CD4-positive, alpha-beta memory T cell (primary cell): ENCODE results near the gene BEST1. TPM values are rescaled to one million over a fixed set of nuclear protein-coding genes. Genes with fewer than 3 reads are reported as not detected.

ENCODE experiments used
- CTCF ChIA-PET: fragments of 350-600 bp; sonication (Branson Sonifier 250); formaldehyde crosslinking; loops from one replicate; lab custom pipeline; 2021; ENCODE audit warnings: inconsistent platforms; ENCODE audit not compliant: partially characterized antibody; lab: Charles Lee
- POLR2A ChIA-PET: fragments of 350-600 bp; sonication (Branson Sonifier 250); formaldehyde crosslinking; loops from one replicate; lab custom pipeline; 2021; ENCODE audit not compliant: partially characterized antibody; lab: Charles Lee
- DNase-seq, 5 donors: peaks; one replicate each; pipeline versions ENCODE4 v3.0.0 to v3.0.0-alpha.2; 2020 to 2022; ENCODE audit warnings: mixed read lengths in 1 of 5
- H3K27ac ChIP-seq: one replicate; pipeline ENCODE4 v1.7.0; 2013; ENCODE audit warnings: low read depth, low read length
- H3K27me3 ChIP-seq: 2 replicates; pipeline ENCODE4 v1.7.0; 2013; ENCODE audit warnings: mild to moderate bottlenecking, low read length, moderate library complexity; ENCODE audit not compliant: insufficient read depth
- H3K36me3 ChIP-seq: 2 replicates; pipeline ENCODE4 v1.7.0; 2013; ENCODE audit warnings: mild to moderate bottlenecking, low read length, moderate library complexity; ENCODE audit not compliant: insufficient read depth
- H3K4me1 ChIP-seq: 2 replicates; pipeline ENCODE4 v1.7.0; 2013; ENCODE audit warnings: mild to moderate bottlenecking, low read length, moderate library complexity; ENCODE audit not compliant: insufficient read depth
- H3K4me3 ChIP-seq, 2 donors: one replicate each; pipeline ENCODE4 v1.7.0; 2013; ENCODE audit warnings: low read length in 2 of 2, mild to moderate bottlenecking in 1 of 2
- H3K9me3 ChIP-seq, 2 donors: one replicate each; pipeline ENCODE4 v1.7.0; 2013; ENCODE audit warnings: low read length in 2 of 2, control low read depth in 1 of 2; ENCODE audit not compliant: control insufficient read depth in 1 of 2
- H3K27ac Mint-ChIP-seq, 7 donors: one replicate each; pipeline ENCODE4 v1.8.0; 2020 to 2021; ENCODE audit warnings: mixed read lengths in 7 of 7, mild to moderate bottlenecking in 6 of 7, inconsistent platforms in 3 of 7, moderate library complexity in 3 of 7
- H3K27me3 Mint-ChIP-seq, 2 donors: one replicate each; pipeline ENCODE4 v1.8.0; 2020 to 2021; ENCODE audit warnings: mixed read lengths in 2 of 2
- H3K36me3 Mint-ChIP-seq, 2 donors: one replicate each; pipeline ENCODE4 v1.8.0; 2020 to 2021; ENCODE audit warnings: mixed read lengths in 2 of 2, inconsistent platforms in 1 of 2, mild to moderate bottlenecking in 1 of 2
- H3K4me1 Mint-ChIP-seq, 4 donors: one replicate each; pipeline ENCODE4 v1.8.0; 2020 to 2021; ENCODE audit warnings: mixed read lengths in 4 of 4, mild to moderate bottlenecking in 1 of 4
- H3K4me3 Mint-ChIP-seq, 8 donors: one replicate each; pipeline ENCODE4 v1.8.0; 2020 to 2021; ENCODE audit warnings: mixed read lengths in 8 of 8, mild to moderate bottlenecking in 7 of 8, moderate library complexity in 6 of 8, inconsistent platforms in 3 of 8
- H3K9me3 Mint-ChIP-seq, 8 donors: one replicate each; pipeline ENCODE4 v1.8.0; 2020 to 2021; ENCODE audit warnings: mixed read lengths in 8 of 8, mild to moderate bottlenecking in 5 of 8, inconsistent platforms in 3 of 8, moderate library complexity in 1 of 8
- intact Hi-C: fragments of 100-400 bp; cut with micrococcal nuclease; formaldehyde crosslinking; loops from one replicate; pipeline ENCODE4 v1.15.1; 2023
- polyA plus RNA-seq, 2 donors: library from polyadenylated mRNA; unstranded; fragments of 300-500 nt; fragmentation: Illumina TruSeq; gene quantifications; one replicate each; pipeline ENCODE4 v1.2.3, GENCODE V29; 2021
- total RNA-seq, 2 experiments: library from RNA; stranded (reverse); gene quantifications; one replicate each; pipeline ENCODE4 v1.2.3, GENCODE V29; 2021

Gene BEST1
- total and polyA plus RNA-seq, 4 experiments from 2014 or later = 0.26 to 1.3 (median 0.89) TPM

- CTCF ChIA-PET = interaction anchor here (4.2 kb wide), 1 partner anchor 12 kb away, joined by 31 read pairs; no protein-coding TSS in a partner anchor
Observed at GRCh38 chr11:61911128-61911700, 38.9 kb upstream of the BEST1 start.

GRCh38 chr11:61911701-61912529, 38.2 kb upstream of the BEST1 start:
- H3K9me3 Mint-ChIP-seq = no peaks in the 10 kb centered on the region
- Histone ChIP-seq H3K27me3 (no peaks in the 10 kb centered on the region), H3K27ac (no peak overlapping the region), H3K9me3 (no peaks in the 10 kb centered on the region), H3K4me1 (no peaks in the 10 kb centered on the region), H3K4me3 (no peak overlapping the region), H3K36me3 (no peaks in the 10 kb centered on the region)
- no peak overlapping the region for H3K27ac Mint-ChIP-seq
- no peak overlapping the region for H3K4me3 Mint-ChIP-seq
- no peak for DNase-seq
- H3K27me3 Mint-ChIP-seq = peaks cover 10 to 29% of the 10 kb centered on the region in 2 donors
- intact Hi-C loops = no loop called here
- ChIA-PET CTCF (no interaction called here), POLR2A (no interaction called here)
- peaks cover 0 to 5% (median 0%) of the 10 kb centered on the region in 4 donors for H3K4me1 Mint-ChIP-seq
- H3K36me3 Mint-ChIP-seq = no peaks in the 10 kb centered on the region

More at GRCh38 chr11:61911128-61911700, 38.9 kb upstream of the BEST1 start:
- Mint-ChIP-seq H3K27me3 (peaks cover 6 to 25% of the 10 kb centered on the region in 2 donors), H3K4me1 (no peaks in the 10 kb centered on the region), H3K36me3 (no peaks in the 10 kb centered on the region), H3K4me3 (no peak overlapping the region), H3K9me3 (no peaks in the 10 kb centered on the region), H3K27ac (no peak overlapping the region)
- no peak overlapping the region for H3K4me3 ChIP-seq
- H3K27ac ChIP-seq = no peak overlapping the region
- H3K9me3 ChIP-seq = no peaks in the 10 kb centered on the region
- DNase-seq = no peak
- H3K27me3 ChIP-seq = no peaks in the 10 kb centered on the region
- intact Hi-C loops = no loop called here
- POLR2A ChIA-PET = no interaction called here
- no peaks in the 10 kb centered on the region for H3K4me1 ChIP-seq
- H3K36me3 ChIP-seq = no peaks in the 10 kb centered on the region

GRCh38 chr11:61912530-61912898, 37.6 kb upstream of the BEST1 start:
- DNase-seq = no peak
- Mint-ChIP-seq H3K4me1 (peaks cover 0 to 5% (median under 1%) of the 10 kb centered on the region in 4 donors), H3K27ac (peak overlapping the region in 1 of 7 donors; percentile 10), H3K36me3 (no peaks in the 10 kb centered on the region), H3K9me3 (no peaks in the 10 kb centered on the region), H3K27me3 (peaks cover 10 to 29% of the 10 kb centered on the region in 2 donors), H3K4me3 (no peak overlapping the region)
- Histone ChIP-seq H3K36me3 (no peaks in the 10 kb centered on the region), H3K27me3 (no peaks in the 10 kb centered on the region), H3K9me3 (no peaks in the 10 kb centered on the region), H3K4me3 (no peak overlapping the region), H3K27ac (no peak overlapping the region), H3K4me1 (no peaks in the 10 kb centered on the region)
- POLR2A ChIA-PET = no interaction called here
- intact Hi-C loops = no loop called here
- CTCF ChIA-PET = no interaction called here

- peaks cover 4% of the 10 kb centered on the region for H3K27me3 ChIP-seq
- ChIA-PET CTCF (interaction anchor here (3.6 kb wide), 1 partner anchor 169 kb away, joined by 11 read pairs; no protein-coding TSS in a partner anchor), POLR2A (no interaction called here)
- H3K27ac ChIP-seq = no peak overlapping the region
- peaks cover 3 to 10% (median 6%) of the 10 kb centered on the region in 4 donors for H3K4me1 Mint-ChIP-seq
- peak overlapping the region in 1 of 7 donors; percentile 53 for H3K27ac Mint-ChIP-seq
- H3K4me3 Mint-ChIP-seq = no peak overlapping the region
- H3K9me3 ChIP-seq = no peaks in the 10 kb centered on the region
- no peak overlapping the region for H3K4me3 ChIP-seq
- no peaks in the 10 kb centered on the region for H3K36me3 ChIP-seq
- DNase-seq = no peak
- H3K27me3 Mint-ChIP-seq = peaks cover 16 to 35% of the 10 kb centered on the region in 2 donors
- H3K36me3 Mint-ChIP-seq = no peaks in the 10 kb centered on the region
- intact Hi-C loops = no loop called here
- no peaks in the 10 kb centered on the region for H3K4me1 ChIP-seq
- no peaks in the 10 kb centered on the region for H3K9me3 Mint-ChIP-seq
Observed at GRCh38 chr11:61912991-61913698, 37.0 kb upstream of the BEST1 start.

- H3K27ac ChIP-seq = no peak overlapping the region
- Mint-ChIP-seq H3K36me3 (no peaks in the 10 kb centered on the region), H3K4me1 (peaks cover 3 to 14% (median 9%) of the 10 kb centered on the region in 4 donors), H3K27me3 (peaks cover 21 to 42% of the 10 kb centered on the region in 2 donors), H3K9me3 (no peaks in the 10 kb centered on the region), H3K4me3 (no peak overlapping the region), H3K27ac (no peak overlapping the region)
- intact Hi-C loops = no loop called here
- DNase-seq = no peak
- H3K4me1 ChIP-seq = no peaks in the 10 kb centered on the region
- ChIA-PET CTCF (interaction anchor here (1.6 to 3.6 kb wide), 2 partner anchors 16 to 168 kb away, joined by 6 to 11 read pairs; no protein-coding TSS in a partner anchor), POLR2A (no interaction called here)
- no peaks in the 10 kb centered on the region for H3K9me3 ChIP-seq
- no peaks in the 10 kb centered on the region for H3K36me3 ChIP-seq
- H3K4me3 ChIP-seq = no peak overlapping the region
- H3K27me3 ChIP-seq = peaks cover 8% of the 10 kb centered on the region
Observed at GRCh38 chr11:61913699-61914395, 36.3 kb upstream of the BEST1 start.

- no peak for DNase-seq
Observed at GRCh38 chr11:61914471-61915171, 35.5 kb upstream of the BEST1 start.

More at GRCh38 chr11:61914471-61915171, 35.5 kb upstream of the BEST1 start:
- H3K36me3 Mint-ChIP-seq = no peaks in the 10 kb centered on the region
- Histone ChIP-seq H3K4me3 (no peak overlapping the region), H3K36me3 (no peaks in the 10 kb centered on the region), H3K27me3 (peaks cover 8% of the 10 kb centered on the region), H3K9me3 (no peaks in the 10 kb centered on the region), H3K4me1 (no peaks in the 10 kb centered on the region), H3K27ac (no peak overlapping the region)
- peaks cover 22 to 48% of the 10 kb centered on the region in 2 donors for H3K27me3 Mint-ChIP-seq
- CTCF ChIA-PET = interaction anchor here (1.6 to 3.6 kb wide), 2 partner anchors 17 to 167 kb away, joined by 6 to 11 read pairs; no protein-coding TSS in a partner anchor
- H3K4me3 Mint-ChIP-seq = peak overlapping the region in 1 of 8 donors; percentile 64
- intact Hi-C loops = no loop called here
- no peak overlapping the region for H3K27ac Mint-ChIP-seq
- no peaks in the 10 kb centered on the region for H3K9me3 Mint-ChIP-seq
- POLR2A ChIA-PET = no interaction called here
- peaks cover 3 to 14% (median 9%) of the 10 kb centered on the region in 4 donors for H3K4me1 Mint-ChIP-seq
